SK-MEL-5 (cell line): ENCODE results near the gene RFX6. TPM values are rescaled to one million over a fixed set of nuclear protein-coding genes. Genes with fewer than 3 reads are reported as not detected.

ENCODE experiments used
- DNase-seq: peaks from one replicate; pipeline ENCODE4 v3.0.0-alpha.2; 2016; ENCODE audit warnings: low read depth, low spot score
- in situ Hi-C: cut with HindIII; loops from 2 replicates; pipeline ENCODE4 v1.10.0; 2016; ENCODE audit warnings: low sequenced_read_pairs, high pct_unique_total_duplicates, low pct_unique_long_range_greater_than_20kb
- total RNA-seq: library from RNA; depleted of rRNA; stranded (reverse); fragments of >200 nt; shearing (Covaris generic); gene quantifications from 2 replicates; pipeline ENCODE4 v1.2.3, GENCODE V29; 2014

Gene RFX6
- total RNA-seq, 1 experiment from 2014 or later = 0.08 TPM

DNA sequence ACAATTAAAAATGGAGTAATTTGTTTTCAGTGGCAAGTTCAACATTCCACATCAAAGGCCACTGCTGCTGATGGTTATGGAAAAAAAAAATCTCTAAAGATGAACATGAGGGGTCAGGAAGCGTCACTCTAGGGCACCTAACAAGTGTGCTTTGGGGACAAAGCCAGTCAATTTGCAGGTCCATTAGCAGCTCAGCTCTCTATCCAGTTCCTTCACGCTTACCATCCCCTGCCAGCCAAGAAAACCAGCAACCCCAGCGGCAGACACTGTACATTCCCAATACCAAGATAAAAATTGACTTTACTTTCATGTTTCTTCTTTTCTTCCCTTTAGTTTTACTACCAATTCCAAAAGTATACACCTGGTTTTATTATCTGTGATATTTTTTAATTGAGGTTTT, 10.1 kb downstream of the RFX6 start:
- no peak for DNase-seq

DNA sequence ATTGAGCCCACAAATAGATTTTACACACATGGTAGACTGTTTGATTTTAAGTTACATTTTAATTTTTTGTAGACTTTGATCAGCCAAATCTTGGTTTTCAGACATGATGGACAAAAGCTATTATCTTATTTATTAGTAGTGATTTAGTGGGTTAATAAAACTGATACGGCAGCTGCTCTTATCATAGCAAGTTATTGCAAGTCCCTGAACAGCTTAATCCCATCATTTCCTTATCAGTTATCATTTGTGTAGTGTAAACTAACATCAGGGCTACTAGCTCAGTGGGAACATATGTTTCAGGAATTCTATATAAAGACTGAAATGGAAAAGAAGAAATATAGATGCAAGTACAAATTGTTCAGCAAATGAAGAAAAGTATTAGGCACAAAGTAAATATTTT, 10.9 kb downstream of the RFX6 start:
- in situ Hi-C loops = no loop called here
- no peak for DNase-seq

More for the DNA sequence above, 10.1 kb downstream of the RFX6 start:
- in situ Hi-C loops = no loop called here

DNA sequence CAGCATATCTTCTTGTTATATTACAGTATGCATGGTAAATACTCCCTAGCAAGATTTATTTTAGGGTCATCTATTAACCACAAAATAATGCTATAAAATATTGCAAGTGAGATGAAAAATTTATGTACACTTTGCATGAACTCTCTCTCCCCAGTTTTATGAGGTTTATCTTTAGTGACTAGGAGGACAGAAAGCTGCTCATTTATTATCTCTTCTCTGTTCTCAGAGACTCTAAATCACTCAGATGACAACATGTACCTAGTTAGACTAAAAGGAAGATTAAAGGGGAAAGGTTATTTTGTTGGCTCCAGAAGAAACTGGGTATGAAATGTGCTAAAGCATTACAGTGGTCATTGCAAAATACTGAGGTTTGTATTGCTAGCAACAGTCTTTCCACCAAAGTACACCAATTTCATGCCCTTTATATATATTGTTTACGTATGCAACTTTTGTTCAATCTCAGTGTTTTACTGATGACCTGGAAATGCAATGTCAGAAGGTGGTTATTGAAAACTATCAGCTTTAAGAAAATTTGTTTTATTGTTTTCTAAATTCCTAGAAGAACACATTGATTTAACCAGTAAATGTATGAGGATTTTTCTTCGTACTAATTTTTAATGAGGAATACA, 11.8 kb downstream of the RFX6 start:
- in situ Hi-C loops = no loop called here

DNA sequence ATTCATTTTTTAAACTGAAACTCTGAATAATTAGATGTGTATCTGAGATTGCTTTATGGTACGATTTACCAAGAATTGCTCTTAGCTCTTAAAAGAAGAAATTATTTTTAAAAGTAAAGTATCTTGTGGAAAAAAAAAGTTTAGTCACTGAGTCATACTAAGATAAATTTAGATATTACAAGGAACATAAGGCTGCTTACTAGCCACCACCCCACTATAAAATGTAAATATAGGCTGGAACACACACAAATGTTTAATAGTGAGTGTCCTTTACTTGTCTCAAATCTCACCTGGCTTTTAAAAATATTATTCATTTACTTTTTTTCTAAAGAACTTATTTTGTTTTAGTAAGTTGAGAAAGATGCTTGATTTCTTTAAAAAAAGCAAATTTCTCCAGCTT, 17.6 kb downstream of the RFX6 start:
- in situ Hi-C loops = no loop called here
- no peak for DNase-seq

More for the DNA sequence above, 11.8 kb downstream of the RFX6 start:
- DNase-seq = no peak

DNA sequence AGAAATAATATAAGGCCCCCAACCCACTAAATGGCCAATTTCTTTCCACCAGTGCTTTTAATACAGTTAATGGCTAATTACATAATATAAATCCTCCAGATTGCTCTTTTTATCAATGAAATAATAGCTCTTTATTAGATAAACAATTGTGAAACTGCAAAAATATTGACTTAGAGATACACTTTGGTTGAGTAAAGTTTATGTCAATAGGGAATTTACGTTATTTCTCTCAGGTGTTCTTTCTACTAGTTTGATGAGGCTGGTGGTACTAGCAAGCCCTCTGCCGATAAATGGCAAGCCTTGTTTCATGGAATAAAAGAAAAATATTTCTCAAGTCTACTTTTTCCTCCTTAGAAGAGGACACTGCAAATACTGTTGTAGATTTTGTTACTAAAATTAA, 18.9 kb downstream of the RFX6 start:
- no peak for DNase-seq
- in situ Hi-C loops = no loop called here

DNA sequence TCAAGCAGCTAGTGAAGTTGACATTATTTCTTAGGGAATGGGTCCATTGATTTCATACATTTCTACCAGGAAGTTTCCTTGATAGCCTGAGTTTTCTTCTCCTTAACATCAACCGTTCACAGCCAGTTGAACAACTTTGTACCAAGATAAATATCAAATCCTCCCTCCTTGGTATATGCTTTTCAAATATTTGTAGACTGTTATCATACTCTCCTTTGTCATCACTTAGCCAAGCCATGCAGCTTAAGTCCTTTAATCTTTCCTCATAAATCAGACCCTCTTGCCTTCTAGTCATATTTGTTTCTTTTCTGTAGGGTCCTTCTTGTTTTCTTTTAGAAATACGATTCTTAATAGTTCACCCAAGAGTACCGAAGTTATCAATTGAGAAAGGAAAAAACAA, 25.6 kb downstream of the RFX6 start:
- in situ Hi-C loops = no loop called here
- DNase-seq = no peak

DNA sequence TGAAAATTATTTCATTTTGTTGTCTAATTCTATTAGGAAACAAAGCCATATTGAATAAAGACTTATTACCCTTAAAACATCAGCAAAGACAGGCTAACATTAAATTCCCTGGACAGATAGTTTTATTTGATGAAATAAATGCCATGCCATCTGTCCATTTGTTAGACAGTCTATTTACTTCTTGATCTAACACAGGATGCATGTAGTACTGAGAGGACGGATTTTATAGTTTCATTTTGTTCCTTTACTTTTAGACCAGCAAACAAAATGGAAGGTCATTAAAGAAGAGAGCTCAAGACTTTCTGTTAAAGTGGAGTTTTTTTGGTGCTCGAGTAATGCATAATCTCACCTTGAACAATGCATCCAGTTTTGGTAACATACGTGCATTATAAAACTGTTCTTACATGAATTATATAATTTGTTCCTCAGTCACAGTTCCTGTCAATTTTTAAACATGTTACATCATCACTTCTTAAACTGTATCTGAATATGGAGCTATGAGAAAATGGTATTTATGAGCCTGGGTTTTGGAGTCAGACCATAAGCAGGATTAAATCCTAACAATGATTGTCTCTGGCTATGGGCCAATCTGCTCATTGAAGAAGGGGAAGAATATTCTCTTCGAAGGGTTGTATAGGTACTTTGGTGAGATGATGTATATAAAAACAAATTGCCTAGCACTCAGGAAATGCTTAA, 46.0 kb downstream of the RFX6 start:
- no peak for DNase-seq
- in situ Hi-C loops = no loop called here

DNA sequence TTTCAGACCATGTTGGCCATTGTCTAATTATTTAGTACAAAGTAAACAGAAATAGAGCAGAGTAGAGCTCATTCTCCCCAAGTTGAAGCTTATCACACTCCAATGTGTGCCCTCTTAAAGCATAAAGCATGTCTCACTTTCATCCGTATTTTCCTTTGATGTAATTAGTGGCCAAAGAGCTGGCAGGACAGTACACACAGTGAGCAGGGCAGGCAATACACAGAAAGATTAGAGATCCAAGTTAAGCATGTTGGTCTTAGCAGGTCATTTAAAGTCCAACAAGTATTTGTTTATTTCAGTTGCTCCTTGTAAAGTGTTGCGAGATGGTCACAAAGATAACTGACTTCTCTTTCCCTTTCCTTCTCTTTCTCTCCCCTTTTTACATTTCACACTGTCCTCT, 47.2 kb downstream of the RFX6 start:
- no peak for DNase-seq
- in situ Hi-C loops = no loop called here

DNA sequence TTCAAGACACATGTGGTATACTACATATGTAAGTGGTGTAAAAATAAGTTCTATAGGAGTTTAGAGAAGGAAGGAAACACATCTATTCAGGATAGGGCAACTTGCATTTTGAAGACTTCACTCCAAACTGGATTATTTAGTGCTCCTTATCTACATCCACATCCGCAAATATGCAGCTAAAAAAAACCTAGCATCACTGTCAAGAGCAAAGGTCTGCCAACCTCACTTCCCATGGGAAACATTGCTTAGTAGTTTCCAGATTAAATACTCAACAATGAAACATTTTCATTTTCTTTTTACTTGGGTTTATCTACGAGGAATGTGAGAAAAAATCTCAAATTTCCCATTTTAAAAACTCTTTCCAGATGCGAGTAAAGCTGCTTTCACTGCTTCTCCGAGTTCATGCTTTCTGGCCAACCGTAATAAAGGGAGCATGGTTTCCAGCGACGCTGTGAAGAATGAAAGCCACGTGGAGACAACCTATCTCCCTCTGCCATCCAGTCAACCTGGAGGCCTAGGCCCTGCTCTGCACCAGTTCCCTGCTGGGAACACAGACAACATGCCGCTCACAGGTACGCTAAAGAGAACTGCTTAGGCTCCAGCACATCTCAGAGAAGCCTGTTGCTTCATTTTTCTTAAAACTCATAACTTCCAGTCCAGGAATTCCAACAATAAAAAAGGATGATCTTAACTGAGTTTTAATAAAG, 48.2 kb downstream of the RFX6 start:
- in situ Hi-C loops = no loop called here
- DNase-seq = no peak

DNA sequence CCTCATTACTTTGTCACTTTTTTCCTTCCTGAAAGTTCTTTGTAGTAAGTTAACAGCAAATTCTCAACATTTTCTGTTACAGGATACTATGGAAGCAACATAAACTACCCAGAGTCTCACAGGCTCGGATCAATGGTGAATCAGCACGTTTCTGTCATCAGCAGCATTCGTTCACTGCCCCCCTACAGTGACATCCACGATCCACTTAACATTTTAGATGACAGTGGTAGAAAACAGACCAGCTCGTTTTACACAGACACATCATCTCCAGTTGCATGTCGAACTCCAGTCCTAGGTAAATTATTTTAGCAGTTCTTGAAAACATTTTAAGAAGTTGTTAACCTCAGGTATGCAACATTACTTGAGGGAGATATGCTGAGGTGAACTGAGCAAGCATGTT, 51.6 kb downstream of the RFX6 start:
- no peak for DNase-seq

DNA sequence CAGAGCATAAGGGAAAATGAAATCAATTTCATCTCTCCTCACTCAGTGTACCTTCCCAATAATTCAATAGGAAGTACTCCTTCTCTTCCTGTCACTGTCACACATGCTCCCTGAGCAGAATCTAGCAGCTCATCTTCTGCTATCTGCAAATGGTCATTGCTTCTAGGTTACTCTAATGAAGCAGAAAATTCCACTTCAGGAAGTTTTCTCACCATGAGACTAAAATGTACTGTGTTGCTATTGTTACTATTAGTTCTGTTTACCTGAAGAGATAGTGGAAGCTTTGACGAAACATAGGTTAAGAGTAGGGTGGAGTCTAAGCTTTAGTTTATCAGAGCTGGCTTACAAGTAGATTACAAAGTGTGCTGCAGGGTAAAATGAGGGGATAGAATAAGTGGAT, 52.8 kb downstream of the RFX6 start:
- no peak for DNase-seq
- in situ Hi-C loops = no loop called here

More for the DNA sequence above, 51.6 kb downstream of the RFX6 start:
- in situ Hi-C loops = no loop called here

DNA sequence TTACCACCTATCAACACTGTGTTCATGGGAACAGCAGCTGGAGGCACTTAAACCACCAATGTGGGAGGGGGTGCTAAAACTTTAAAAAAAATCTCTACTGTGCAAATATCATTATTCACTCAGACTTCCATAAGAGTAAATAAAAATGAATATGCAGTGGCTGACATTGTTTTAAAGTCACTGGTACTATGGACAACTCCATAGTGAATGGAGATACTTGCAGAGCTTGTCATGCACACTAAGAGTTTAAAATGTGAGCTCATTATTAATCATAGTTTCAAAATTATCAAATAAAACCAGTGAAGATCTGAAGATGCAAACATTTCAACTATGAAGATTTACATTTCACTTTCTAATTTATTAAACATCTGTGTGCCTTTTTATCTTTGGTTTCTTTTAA, 54.4 kb downstream of the RFX6 start:
- in situ Hi-C loops = no loop called here
- DNase-seq = no peak

DNA sequence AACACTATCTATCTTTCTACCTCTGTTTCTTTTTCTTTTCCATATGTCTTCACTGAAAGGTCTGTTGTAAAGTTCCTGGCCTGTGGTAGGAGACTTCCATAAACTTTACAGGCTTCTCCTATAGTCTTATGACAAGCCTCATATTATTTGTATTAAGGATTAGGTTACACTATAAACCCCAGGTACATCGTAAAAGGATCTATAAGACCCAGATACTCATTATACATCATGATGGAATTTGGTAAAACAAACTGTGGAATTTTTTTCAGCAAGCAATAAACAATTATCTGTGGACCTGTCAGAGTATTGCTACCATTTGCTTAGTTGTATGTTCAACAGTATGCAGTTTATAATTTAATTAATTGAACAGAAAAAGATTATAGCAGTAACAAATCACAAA, 55.5 kb downstream of the RFX6 start:
- in situ Hi-C loops = no loop called here
- DNase-seq = no peak

DNA sequence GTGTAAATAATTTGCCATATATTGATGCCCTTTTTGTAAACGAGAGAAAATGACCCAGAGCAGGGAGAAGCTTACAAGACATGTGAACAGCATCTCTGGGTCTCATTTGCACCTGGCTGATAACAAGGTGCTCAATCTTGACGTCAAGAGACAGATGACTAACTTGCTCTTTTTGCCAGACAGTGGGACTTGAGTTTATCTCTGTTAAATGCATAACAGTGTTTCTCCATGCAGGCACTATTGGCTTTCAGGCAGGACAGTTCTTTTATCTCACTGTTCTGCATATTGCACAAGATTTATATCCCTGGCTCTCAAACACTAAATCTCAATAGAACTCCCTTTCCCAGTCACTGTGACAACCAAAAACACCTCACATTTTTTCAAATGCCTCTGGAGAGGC, 56.4 kb downstream of the RFX6 start:
- DNase-seq = no peak
- in situ Hi-C loops = no loop called here

DNA sequence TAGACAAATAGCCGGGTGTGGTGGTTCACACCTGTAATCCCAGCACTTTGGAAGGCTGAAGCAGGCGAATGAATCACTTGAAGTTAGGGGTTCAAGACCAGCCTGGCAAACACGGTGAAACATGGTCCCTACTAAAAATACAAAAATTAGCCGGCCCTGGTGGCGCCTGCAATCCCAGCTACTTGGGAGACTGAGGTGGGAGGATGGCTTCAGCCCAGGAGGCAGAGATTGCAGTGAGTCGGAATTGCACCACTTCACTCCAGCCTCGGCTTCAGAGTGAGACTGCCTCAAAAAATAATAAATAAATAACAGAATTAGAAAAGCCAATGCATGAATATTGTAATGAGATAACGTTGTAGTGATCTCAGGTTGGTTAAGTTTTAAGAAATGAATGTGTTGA, 61.3 kb downstream of the RFX6 start:
- in situ Hi-C loops = no loop called here
- no peak for DNase-seq

DNA sequence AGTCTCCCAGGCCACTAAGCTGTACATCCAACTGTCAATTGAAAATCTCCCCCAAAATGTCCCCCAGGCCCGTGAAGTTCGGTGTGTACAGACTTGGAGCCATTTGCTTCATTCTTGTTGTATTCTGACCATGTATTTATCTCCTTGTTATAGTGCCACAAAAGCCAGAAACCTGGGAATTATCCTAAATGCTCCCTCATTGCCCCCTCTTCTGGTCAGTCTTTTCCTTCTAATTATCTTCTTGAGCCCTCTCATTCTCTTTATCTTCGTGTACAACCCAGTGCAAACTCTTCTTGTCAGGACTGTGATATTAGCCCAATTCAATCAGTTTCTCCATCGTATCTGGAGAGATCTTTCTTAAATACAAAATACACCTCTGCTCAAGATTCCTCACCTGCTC, 64.7 kb downstream of the RFX6 start:
- in situ Hi-C loops = no loop called here
- DNase-seq = peak; percentile 7

DNA sequence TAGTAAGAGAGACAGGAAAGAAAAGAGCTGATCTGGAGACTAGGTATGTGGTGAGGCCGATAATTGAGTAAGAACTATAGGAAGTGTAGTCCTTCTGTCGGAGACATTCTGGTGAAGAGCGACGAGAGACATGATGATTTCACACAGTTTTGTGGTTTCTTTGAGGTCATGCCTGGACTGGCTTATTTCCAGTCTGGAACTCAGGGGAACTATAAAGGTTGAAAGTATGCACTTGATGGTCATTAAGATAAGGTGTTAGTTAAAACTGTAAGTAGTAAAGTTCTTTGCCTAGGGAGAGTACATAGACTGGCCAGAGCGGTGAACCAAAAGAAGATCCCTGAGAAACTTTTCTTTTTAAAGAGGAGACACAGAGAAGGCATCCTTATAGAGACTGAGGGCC, 68.8 kb downstream of the RFX6 start:
- no peak for DNase-seq
- in situ Hi-C loops = no loop called here

DNA sequence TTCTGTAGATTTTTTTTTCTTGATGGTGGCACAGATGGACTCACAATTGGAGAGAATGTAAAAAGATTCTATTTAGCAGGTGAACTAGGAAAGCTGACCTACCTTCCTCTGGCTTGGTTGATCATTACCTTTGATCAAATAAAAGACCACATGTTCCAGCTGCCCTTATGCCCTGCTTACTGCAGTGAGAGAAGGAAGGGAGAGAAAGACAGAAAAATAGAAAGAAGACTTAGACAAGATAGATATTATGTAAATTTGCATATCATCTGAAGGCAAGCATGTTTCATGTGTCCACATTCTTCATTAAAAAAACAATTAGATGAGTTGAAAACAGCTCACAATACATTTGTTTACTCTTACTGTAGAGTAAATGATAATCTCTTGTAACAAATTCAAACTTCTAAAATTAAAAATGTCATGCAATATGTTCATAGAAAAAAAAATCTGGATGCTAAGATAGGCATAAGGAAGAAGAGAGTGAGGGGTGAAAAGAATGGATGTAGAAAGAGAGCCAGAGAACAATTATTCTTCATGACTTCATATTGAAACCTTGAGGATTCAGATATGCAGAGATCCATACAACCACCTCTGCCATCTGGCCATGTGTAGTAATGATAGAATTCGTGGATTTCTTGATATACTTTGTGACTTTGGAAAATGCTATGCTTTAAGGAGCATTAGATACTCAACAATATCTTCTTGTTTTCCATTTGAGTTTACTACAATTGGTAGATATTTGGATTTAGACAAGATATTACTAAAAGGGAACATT, 71.7 kb downstream of the RFX6 start:
- no peak for DNase-seq
- in situ Hi-C loops = no loop called here
